Muscle of leg (tissue), 11 donors: Measurements from ENCODE around the gene NRF1. TPM values are rescaled to one million over a fixed set of nuclear protein-coding genes. Genes with fewer than 3 reads are reported as not detected.

Experiments used
- DNase-seq: peaks from one replicate; pipeline ENCODE4 v3.0.0; 2013
- H3K27ac ChIP-seq: one replicate; pipeline ENCODE4 v1.5.1; 2013; ENCODE audit warnings: mild to moderate bottlenecking, low read length, control low read depth
- H3K27me3 ChIP-seq: one replicate; pipeline ENCODE4 v1.6.1; 2013; ENCODE audit warnings: low read length; ENCODE audit not compliant: control insufficient read depth, insufficient read depth
- H3K36me3 ChIP-seq: one replicate; pipeline ENCODE4 v1.6.1; 2013; ENCODE audit warnings: low read length; ENCODE audit not compliant: control insufficient read depth, insufficient read depth
- H3K4me1 ChIP-seq: one replicate; pipeline ENCODE4 v1.6.1; 2013; ENCODE audit warnings: low read length; ENCODE audit not compliant: control insufficient read depth, insufficient read depth
- H3K4me3 ChIP-seq: one replicate; pipeline ENCODE4 v1.5.1; 2013; ENCODE audit warnings: low read length, control low read depth
- H3K9me3 ChIP-seq: replicated peaks from 2 replicates; pipeline ENCODE4 v1.6.1; 2013; ENCODE audit warnings: low read depth, low read length; ENCODE audit not compliant: control insufficient read depth
- WGBS: methylation state at CpG from one replicate; pipeline ENCODE4 v1.1.5; 2013; ENCODE audit warnings: missing lambda C conversion rate; ENCODE audit not compliant: insufficient coverage; 5-methylcytosine and 5-hydroxymethylcytosine counted together
- polyA plus RNA-seq, 8 donors: library from polyadenylated mRNA; unstranded; fragments of 120-200 nt; gene quantifications; one replicate each; pipeline versions ENCODE4 v1.2.1 to v1.2.3, GENCODE V29; 2013; ENCODE audit warnings: inconsistent platforms in 1 of 8, low replicate concordance in 1 of 8; ENCODE audit not compliant: insufficient read length in 8 of 8, insufficient read depth in 1 of 8
- total RNA-seq: library from RNA; stranded (reverse); fragments of 120-200 nt; gene quantifications from one replicate; pipeline ENCODE4 v1.2.4, GENCODE V29; 2013

NRF1 gene
- total and polyA plus RNA-seq, 9 donors = 10.0 to 15.3 (median 12.5) TPM

- no peak for DNase-seq
- Histone ChIP-seq H3K4me1 (peaks cover 34% of the 10 kb centered on the region), H3K27ac (no peak overlapping the region), H3K27me3 (peaks cover 48% of the 10 kb centered on the region), H3K4me3 (no peak overlapping the region), H3K9me3 (no peaks in the 10 kb centered on the region), H3K36me3 (no peaks in the 10 kb centered on the region)
- 64% methylated on average over 14 of the region's 15 CpGs for WGBS
These were observed 161.2 kb downstream of the NRF1 start for GRCh38 chr7:129772646-129773280.

GRCh38 chr7:129773328-129773731 is 161.8 kb downstream of the NRF1 start:
- peaks cover 54% of the 10 kb centered on the region for H3K27me3 ChIP-seq
- H3K9me3 ChIP-seq = no peaks in the 10 kb centered on the region
- peaks cover 34% of the 10 kb centered on the region for H3K4me1 ChIP-seq
- H3K27ac ChIP-seq = no peak overlapping the region
- no peak overlapping the region for H3K4me3 ChIP-seq
- WGBS = 73% methylated on average over 5 of the region's 5 CpGs
- no peak for DNase-seq
- no peaks in the 10 kb centered on the region for H3K36me3 ChIP-seq

- WGBS = 93% methylated on average over 3 of the region's 3 CpGs
- H3K36me3 ChIP-seq = no peaks in the 10 kb centered on the region
- H3K4me1 ChIP-seq = peaks cover 39% of the 10 kb centered on the region
- peaks cover 59% of the 10 kb centered on the region for H3K27me3 ChIP-seq
- no peak overlapping the region for H3K4me3 ChIP-seq
- peak overlapping the region; percentile 25 for H3K27ac ChIP-seq
- no peaks in the 10 kb centered on the region for H3K9me3 ChIP-seq
- DNase-seq = no peak
These were observed 162.4 kb downstream of the NRF1 start for GRCh38 chr7:129773871-129774270.

- peak; percentile 59 for DNase-seq
- 42% methylated on average over 11 of the region's 11 CpGs for WGBS
- peak overlapping the region; percentile 29 for H3K27ac ChIP-seq
- H3K4me1 ChIP-seq = peaks cover 42% of the 10 kb centered on the region
- no peak overlapping the region for H3K4me3 ChIP-seq
- H3K27me3 ChIP-seq = peaks cover 64% of the 10 kb centered on the region
- H3K36me3 ChIP-seq = no peaks in the 10 kb centered on the region
- no peaks in the 10 kb centered on the region for H3K9me3 ChIP-seq
These were observed 162.8 kb downstream of the NRF1 start for GRCh38 chr7:129774359-129774758.

GRCh38 chr7:129774871-129775694 is 163.6 kb downstream of the NRF1 start:
- H3K27ac ChIP-seq = peak overlapping the region; percentile 29
- H3K27me3 ChIP-seq = peaks cover 67% of the 10 kb centered on the region
- H3K9me3 ChIP-seq = no peaks in the 10 kb centered on the region
- H3K36me3 ChIP-seq = no peaks in the 10 kb centered on the region
- no peak overlapping the region for H3K4me3 ChIP-seq
- peaks cover 42% of the 10 kb centered on the region for H3K4me1 ChIP-seq
- DNase-seq = no peak
- 69% methylated on average over 13 of the region's 18 CpGs for WGBS

GRCh38 chr7:129775695-129776361 is 164.3 kb downstream of the NRF1 start:
- H3K27ac ChIP-seq = no peak overlapping the region
- no peaks in the 10 kb centered on the region for H3K36me3 ChIP-seq
- H3K27me3 ChIP-seq = peaks cover 74% of the 10 kb centered on the region
- 56% methylated on average over 11 of the region's 12 CpGs for WGBS
- no peaks in the 10 kb centered on the region for H3K9me3 ChIP-seq
- no peak overlapping the region for H3K4me3 ChIP-seq
- DNase-seq = no peak
- H3K4me1 ChIP-seq = peaks cover 49% of the 10 kb centered on the region

- Histone ChIP-seq H3K27me3 (peaks cover 75% of the 10 kb centered on the region), H3K36me3 (no peaks in the 10 kb centered on the region), H3K4me1 (peaks cover 54% of the 10 kb centered on the region), H3K27ac (no peak overlapping the region), H3K9me3 (no peaks in the 10 kb centered on the region), H3K4me3 (no peak overlapping the region)
- no peak for DNase-seq
- 60% methylated on average over 1 of the region's 1 CpG for WGBS
These were observed 164.8 kb downstream of the NRF1 start for GRCh38 chr7:129776362-129776722.

GRCh38 chr7:129777195-129777844 is 165.8 kb downstream of the NRF1 start:
- no peak overlapping the region for H3K27ac ChIP-seq
- peaks cover 82% of the 10 kb centered on the region for H3K27me3 ChIP-seq
- 27% methylated on average over 10 of the region's 19 CpGs for WGBS
- no peak overlapping the region for H3K4me3 ChIP-seq
- no peaks in the 10 kb centered on the region for H3K36me3 ChIP-seq
- H3K4me1 ChIP-seq = peaks cover 60% of the 10 kb centered on the region
- no peak for DNase-seq
- H3K9me3 ChIP-seq = no peaks in the 10 kb centered on the region

GRCh38 chr7:129777993-129778769 is 166.7 kb downstream of the NRF1 start:
- Histone ChIP-seq H3K4me3 (no peak overlapping the region), H3K27ac (no peak overlapping the region), H3K4me1 (peaks cover 60% of the 10 kb centered on the region), H3K9me3 (no peaks in the 10 kb centered on the region), H3K27me3 (peaks cover 83% of the 10 kb centered on the region), H3K36me3 (no peaks in the 10 kb centered on the region)
- 13% methylated on average over 35 of the region's 45 CpGs for WGBS
- no peak for DNase-seq
